Activated T-cell treated with anti-CD3 and anti-CD28 coated beads for 24 hours (primary cell): ENCODE measurements around the gene GRM7.

Experiments used
- DNase-seq: peaks from one replicate; pipeline ENCODE4 v3.0.0-alpha.2; 2020; ENCODE audit warnings: low read depth

The GRM7 gene

GRCh38 chr3:6971933-6972332 lies 111.0 kb downstream of the GRM7 start:
- DNase-seq: no peak

GRCh38 chr3:6985848-6986247 lies 124.9 kb downstream of the GRM7 start:
- DNase-seq: no peak

GRCh38 chr3:6989608-6990291 lies 128.8 kb downstream of the GRM7 start:
- no peak for DNase-seq

GRCh38 chr3:6994081-6994668 lies 133.3 kb downstream of the GRM7 start:
- no peak for DNase-seq

GRCh38 chr3:7000501-7000900 lies 139.6 kb downstream of the GRM7 start:
- no peak for DNase-seq

- no peak for DNase-seq
Measured at GRCh38 chr3:7001370-7001769, 140.5 kb downstream of the GRM7 start.

GRCh38 chr3:7015683-7016440 lies 154.9 kb downstream of the GRM7 start:
- no peak for DNase-seq

- DNase-seq: no peak
Measured at GRCh38 chr3:7025581-7026300, 164.8 kb downstream of the GRM7 start.

GRCh38 chr3:7029562-7029961 lies 168.6 kb downstream of the GRM7 start:
- no peak for DNase-seq

- no peak for DNase-seq
Measured at GRCh38 chr3:7038394-7038793, 177.5 kb downstream of the GRM7 start.

- no peak for DNase-seq
Measured at GRCh38 chr3:7062714-7063113, 201.8 kb downstream of the GRM7 start.

- no peak for DNase-seq
Measured at GRCh38 chr3:7070461-7070860, 209.5 kb downstream of the GRM7 start.

GRCh38 chr3:7074217-7074616 lies 213.3 kb downstream of the GRM7 start:
- DNase-seq: no peak

- no peak for DNase-seq
Measured at GRCh38 chr3:7075117-7075516, 214.2 kb downstream of the GRM7 start.

GRCh38 chr3:7075901-7076300 lies 215.0 kb downstream of the GRM7 start:
- DNase-seq: no peak

- no peak for DNase-seq
Measured at GRCh38 chr3:7082244-7082643, 221.3 kb downstream of the GRM7 start.

GRCh38 chr3:7086417-7086816 lies 225.5 kb downstream of the GRM7 start:
- no peak for DNase-seq

GRCh38 chr3:7095116-7095515 lies 234.2 kb downstream of the GRM7 start:
- DNase-seq: no peak

- DNase-seq: no peak
Measured at GRCh38 chr3:7100136-7100535, 239.2 kb downstream of the GRM7 start.

GRCh38 chr3:7106635-7107034 lies 245.7 kb downstream of the GRM7 start:
- no peak for DNase-seq

GRCh38 chr3:7112523-7113056 lies 251.7 kb downstream of the GRM7 start:
- DNase-seq: no peak

GRCh38 chr3:7144697-7145308 lies 283.9 kb downstream of the GRM7 start:
- no peak for DNase-seq
